Naive thymus-derived CD4-positive, alpha-beta T cell (primary cell): Measurements from ENCODE around the gene ATP9B. TPM values are rescaled to one million over a fixed set of nuclear protein-coding genes. Genes with fewer than 3 reads are reported as not detected.

Experiments used
- ATAC-seq: fragments of 150-1000 bp; cut with Tn5 transposase; 2 replicates; pipeline ENCODE4 v1.10.0; 2021; ENCODE audit warnings: mild to moderate bottlenecking, moderate library complexity
- CTCF ChIA-PET: fragments of 350-600 bp; sonication (Branson Sonifier 250); formaldehyde crosslinking; loops from one replicate; lab custom pipeline; 2021; ENCODE audit warnings: antibody characterized with exemption; lab: Charles Lee
- POLR2A ChIA-PET: fragments of 350-600 bp; sonication (Branson Sonifier 250); formaldehyde crosslinking; loops from one replicate; lab custom pipeline; 2021; ENCODE audit warnings: antibody characterized with exemption, inconsistent platforms; lab: Charles Lee
- DNase-seq, 9 donors: peaks; one replicate each; pipeline versions ENCODE4 v3.0.0 to v3.0.0-alpha.2; 2020 to 2022; ENCODE audit warnings: mixed read lengths in 1 of 9
- H3K27ac ChIP-seq: one replicate; pipeline ENCODE4 v1.7.0; 2013; ENCODE audit warnings: mild to moderate bottlenecking, low read depth, low read length, moderate library complexity
- H3K27me3 ChIP-seq, 2 donors: one replicate each; pipeline ENCODE4 v1.7.0; 2013; ENCODE audit warnings: low read length in 2 of 2, mild to moderate bottlenecking in 2 of 2, moderate library complexity in 2 of 2; ENCODE audit not compliant: control insufficient read depth in 2 of 2, insufficient read depth in 2 of 2
- H3K36me3 ChIP-seq, 3 experiments: 1 replicate in 2 of 3; 2 replicates in 1 of 3; pipeline ENCODE4 v1.7.0; 2013; ENCODE audit warnings: low read length in 3 of 3, mild to moderate bottlenecking in 3 of 3, moderate library complexity in 1 of 3; ENCODE audit not compliant: insufficient read depth in 3 of 3, control insufficient read depth in 2 of 3
- H3K4me1 ChIP-seq, 2 donors: one replicate each; pipeline ENCODE4 v1.7.0; 2013; ENCODE audit warnings: low read length in 2 of 2, mild to moderate bottlenecking in 2 of 2, moderate library complexity in 1 of 2; ENCODE audit not compliant: control insufficient read depth in 2 of 2, insufficient read depth in 2 of 2
- H3K4me3 ChIP-seq: 2 replicates; pipeline ENCODE4 v1.7.0; 2013; ENCODE audit warnings: mild to moderate bottlenecking, low read length
- H3K9me3 ChIP-seq, 3 experiments: 1 replicate in 2 of 3; 2 replicates in 1 of 3; pipeline ENCODE4 v1.7.0; 2013; ENCODE audit warnings: low read length in 3 of 3; ENCODE audit not compliant: control insufficient read depth in 2 of 3
- H3K27ac Mint-ChIP-seq, 9 donors: one replicate each; pipeline ENCODE4 v1.8.0; 2020 to 2022; ENCODE audit warnings: mixed read lengths in 9 of 9, mild to moderate bottlenecking in 8 of 9, moderate library complexity in 5 of 9, inconsistent platforms in 2 of 9
- H3K27me3 Mint-ChIP-seq, 5 donors: one replicate each; pipeline ENCODE4 v1.8.0; 2021 to 2022; ENCODE audit warnings: mixed read lengths in 5 of 5, mild to moderate bottlenecking in 1 of 5
- H3K36me3 Mint-ChIP-seq, 5 donors: one replicate each; pipeline ENCODE4 v1.8.0; 2020 to 2022; ENCODE audit warnings: mixed read lengths in 5 of 5, mild to moderate bottlenecking in 3 of 5, inconsistent platforms in 1 of 5
- H3K4me1 Mint-ChIP-seq, 7 donors: one replicate each; pipeline ENCODE4 v1.8.0; 2020 to 2022; ENCODE audit warnings: mixed read lengths in 7 of 7, mild to moderate bottlenecking in 3 of 7, inconsistent platforms in 1 of 7
- H3K4me3 Mint-ChIP-seq, 10 donors: one replicate each; pipeline ENCODE4 v1.8.0; 2020 to 2022; ENCODE audit warnings: mild to moderate bottlenecking in 10 of 10, mixed read lengths in 10 of 10, moderate library complexity in 6 of 10, inconsistent platforms in 2 of 10
- H3K9me3 Mint-ChIP-seq, 11 donors: one replicate each; pipeline ENCODE4 v1.8.0; 2020 to 2022; ENCODE audit warnings: mixed read lengths in 11 of 11, mild to moderate bottlenecking in 4 of 11, inconsistent platforms in 1 of 11, moderate library complexity in 1 of 11
- intact Hi-C, 2 donors: fragments of 100-400 bp; cut with micrococcal nuclease; formaldehyde crosslinking; loops; one replicate each; pipeline ENCODE4 v1.15.1; 2023
- polyA plus RNA-seq, 2 donors: library from polyadenylated mRNA; unstranded; fragments of 300-500 nt; fragmentation: Illumina TruSeq; gene quantifications; one replicate each; pipeline ENCODE4 v1.2.3, GENCODE V29; 2021
- total RNA-seq, 6 experiments: library from RNA in 5 of 6; stranded (reverse) in 5 of 6; gene quantifications; 1 replicate in 5 of 6; 2 replicates in 1 of 6; pipeline ENCODE4 v1.2.3 and lab custom pipeline; 2021 to 2026

ATP9B gene
- total and polyA plus RNA-seq, 7 experiments from 2014 or later, result 21.3 to 90.5 (median 79.4) TPM

DNA sequence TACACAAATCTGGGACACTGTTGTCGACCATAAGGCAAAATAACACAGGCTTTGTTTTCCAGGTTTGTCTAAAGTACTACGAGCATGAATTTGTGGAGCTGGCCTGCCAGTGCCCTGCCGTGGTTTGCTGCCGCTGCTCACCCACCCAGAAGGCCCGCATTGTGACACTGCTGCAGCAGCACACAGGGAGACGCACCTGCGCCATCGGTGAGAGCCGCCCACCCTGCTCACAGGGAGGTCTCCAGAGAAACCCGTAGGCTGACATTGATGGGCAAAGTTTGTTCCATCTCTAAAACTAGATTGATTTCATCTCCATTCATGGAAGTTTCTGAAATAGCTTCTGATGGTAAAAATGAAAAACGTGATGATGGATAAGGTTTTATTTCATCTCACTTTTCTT lies 276.2 kb downstream of the ATP9B start:
- no peak for DNase-seq
- Histone ChIP-seq H3K27me3 (no peaks in the 10 kb centered on the region), H3K4me3 (no peak overlapping the region), H3K36me3 (peaks cover 0 to 81% (median 24%) of the 10 kb centered on the region in 3 experiments), H3K4me1 (no peaks in the 10 kb centered on the region), H3K9me3 (no peaks in the 10 kb centered on the region), H3K27ac (no peak overlapping the region)
- intact Hi-C loops, result no loop called here
- Mint-ChIP-seq H3K4me3 (no peak overlapping the region), H3K9me3 (peaks cover 0 to 2% (median 0%) of the 10 kb centered on the region in 11 donors), H3K36me3 (peaks cover 8 to 73% (median 25%) of the 10 kb centered on the region in 5 donors), H3K27me3 (no peaks in the 10 kb centered on the region), H3K4me1 (no peaks in the 10 kb centered on the region), H3K27ac (no peak overlapping the region)
- CTCF ChIA-PET, result interaction anchor here (0.9 kb wide), 1 partner anchor 53 kb away, joined by 3 read pairs; no protein-coding TSS in a partner anchor
- POLR2A ChIA-PET, result no interaction called here
- no peak for ATAC-seq

GRCh38 chr18:79345981-79346380 lies 276.8 kb downstream of the ATP9B start:
- CTCF ChIA-PET, result interaction anchor here (0.9 kb wide), 1 partner anchor 53 kb away, joined by 3 read pairs; no protein-coding TSS in a partner anchor
- Histone ChIP-seq H3K27me3 (no peaks in the 10 kb centered on the region), H3K27ac (no peak overlapping the region), H3K4me3 (no peak overlapping the region), H3K9me3 (no peaks in the 10 kb centered on the region), H3K4me1 (no peaks in the 10 kb centered on the region), H3K36me3 (peaks cover 0 to 78% (median 24%) of the 10 kb centered on the region in 3 experiments)
- no peaks in the 10 kb centered on the region for H3K27me3 Mint-ChIP-seq
- ATAC-seq (no peak), DNase-seq (no peak)
- POLR2A ChIA-PET, result no interaction called here
- H3K36me3 Mint-ChIP-seq, result peaks cover 8 to 72% (median 25%) of the 10 kb centered on the region in 5 donors
- no peak overlapping the region for H3K4me3 Mint-ChIP-seq
- H3K4me1 Mint-ChIP-seq, result no peaks in the 10 kb centered on the region
- H3K27ac Mint-ChIP-seq, result no peak overlapping the region
- H3K9me3 Mint-ChIP-seq, result peaks cover 0 to 2% (median 0%) of the 10 kb centered on the region in 11 donors
- intact Hi-C loops, result no loop called here

DNA sequence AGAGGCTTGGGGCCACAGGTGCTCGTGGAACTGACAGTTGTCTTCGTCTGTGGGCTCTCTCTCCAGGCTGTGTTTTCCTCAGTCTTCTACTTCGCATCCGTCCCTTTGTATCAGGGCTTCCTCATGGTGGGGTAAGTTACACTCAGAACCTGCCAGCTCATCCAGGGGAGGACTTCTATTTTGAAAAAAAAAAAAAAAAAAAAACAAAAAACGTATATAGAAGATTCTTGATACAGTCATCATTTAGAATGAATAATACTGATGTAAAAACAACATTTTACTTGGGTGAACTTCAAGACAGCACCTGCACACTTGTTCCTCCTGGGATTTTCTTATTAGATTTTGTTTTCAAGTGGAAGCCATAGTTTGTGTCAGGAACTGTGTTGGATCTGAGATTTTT lies 278.9 kb downstream of the ATP9B start:
- CTCF ChIA-PET, result no interaction called here
- H3K27ac Mint-ChIP-seq, result no peak overlapping the region

DNA sequence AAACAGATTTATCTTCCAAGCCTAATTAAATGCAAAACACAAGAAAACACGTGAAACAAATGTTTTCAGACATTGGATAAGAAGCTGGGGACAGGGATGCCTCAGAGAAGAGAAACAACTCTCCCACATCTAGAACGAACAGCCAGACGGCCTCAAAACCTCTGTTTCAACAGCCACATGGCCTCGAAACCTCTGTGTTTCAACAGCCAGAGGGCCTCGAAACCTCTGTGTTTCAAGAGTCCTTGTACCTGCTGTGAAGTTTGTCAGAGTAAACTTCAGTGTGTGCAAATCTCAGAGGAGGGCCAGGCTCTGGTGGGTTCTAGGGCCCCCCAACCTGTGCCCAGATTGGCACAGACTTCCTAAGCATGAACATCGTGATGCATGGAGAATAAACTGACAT lies 283.2 kb downstream of the ATP9B start:
- CTCF ChIA-PET, result no interaction called here
- no peak for DNase-seq
- no peaks in the 10 kb centered on the region for H3K27me3 ChIP-seq
- no peak for ATAC-seq
- Mint-ChIP-seq H3K4me3 (no peak overlapping the region), H3K4me1 (peaks cover 0 to 5% (median 0%) of the 10 kb centered on the region in 7 donors), H3K27ac (no peak overlapping the region), H3K36me3 (peaks cover 0 to 46% (median 5%) of the 10 kb centered on the region in 5 donors), H3K27me3 (no peaks in the 10 kb centered on the region), H3K9me3 (no peaks in the 10 kb centered on the region)
- no peak overlapping the region for H3K4me3 ChIP-seq
- peaks cover 0 to 64% (median 0%) of the 10 kb centered on the region in 3 experiments for H3K36me3 ChIP-seq
- no peak overlapping the region for H3K27ac ChIP-seq
- H3K9me3 ChIP-seq, result no peaks in the 10 kb centered on the region
- POLR2A ChIA-PET, result no interaction called here
- intact Hi-C loops, result no loop called here
- no peaks in the 10 kb centered on the region for H3K4me1 ChIP-seq

More for the DNA sequence above, 278.9 kb downstream of the ATP9B start:
- no peaks in the 10 kb centered on the region for H3K4me1 ChIP-seq
- intact Hi-C loops, result no loop called here
- peaks cover 0 to 83% (median 24%) of the 10 kb centered on the region in 3 experiments for H3K36me3 ChIP-seq
- ATAC-seq (no peak), DNase-seq (no peak)
- H3K27me3 ChIP-seq, result no peaks in the 10 kb centered on the region
- no peaks in the 10 kb centered on the region for H3K4me1 Mint-ChIP-seq
- no peaks in the 10 kb centered on the region for H3K27me3 Mint-ChIP-seq
- no peak overlapping the region for H3K4me3 Mint-ChIP-seq
- POLR2A ChIA-PET, result no interaction called here
- H3K36me3 Mint-ChIP-seq, result peaks cover 8 to 74% (median 28%) of the 10 kb centered on the region in 5 donors
- H3K9me3 Mint-ChIP-seq, result peaks cover 0 to 2% (median 0%) of the 10 kb centered on the region in 11 donors
- no peak overlapping the region for H3K27ac ChIP-seq
- H3K4me3 ChIP-seq, result no peak overlapping the region
- H3K9me3 ChIP-seq, result no peaks in the 10 kb centered on the region

DNA sequence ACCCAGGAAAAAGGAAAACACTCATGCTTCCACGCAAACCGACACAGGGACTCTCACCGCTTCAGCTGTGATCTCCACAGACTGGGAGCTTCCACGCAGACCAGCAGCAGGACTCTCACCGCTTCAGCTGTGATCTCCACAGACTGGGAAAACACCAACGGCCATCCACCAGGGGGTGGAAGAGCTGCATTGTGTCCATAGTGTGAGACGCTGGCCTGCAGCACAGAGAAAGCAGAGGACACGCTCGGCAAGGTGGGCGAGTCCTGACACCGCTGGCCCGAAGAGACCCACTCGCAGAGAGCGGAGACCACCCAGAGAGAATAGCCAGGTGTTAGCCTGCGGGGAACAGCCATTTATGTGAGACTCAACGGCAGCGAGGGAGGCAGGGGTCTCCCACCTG lies 284.1 kb downstream of the ATP9B start:
- H3K9me3 ChIP-seq, result no peaks in the 10 kb centered on the region
- Mint-ChIP-seq H3K27me3 (no peaks in the 10 kb centered on the region), H3K27ac (peak overlapping the region in 2 of 9 donors; percentile 45 to 54), H3K4me1 (peaks cover 0 to 5% (median 0%) of the 10 kb centered on the region in 7 donors), H3K9me3 (no peaks in the 10 kb centered on the region), H3K36me3 (peaks cover 0 to 38% (median 5%) of the 10 kb centered on the region in 5 donors), H3K4me3 (no peak overlapping the region)
- no peaks in the 10 kb centered on the region for H3K4me1 ChIP-seq
- no peak for DNase-seq
- H3K27me3 ChIP-seq, result no peaks in the 10 kb centered on the region
- CTCF ChIA-PET, result no interaction called here
- intact Hi-C loops, result no loop called here
- H3K4me3 ChIP-seq, result no peak overlapping the region
- POLR2A ChIA-PET, result no interaction called here
- no peak for ATAC-seq
- no peak overlapping the region for H3K27ac ChIP-seq
- peaks cover 0 to 56% (median 0%) of the 10 kb centered on the region in 3 experiments for H3K36me3 ChIP-seq

DNA sequence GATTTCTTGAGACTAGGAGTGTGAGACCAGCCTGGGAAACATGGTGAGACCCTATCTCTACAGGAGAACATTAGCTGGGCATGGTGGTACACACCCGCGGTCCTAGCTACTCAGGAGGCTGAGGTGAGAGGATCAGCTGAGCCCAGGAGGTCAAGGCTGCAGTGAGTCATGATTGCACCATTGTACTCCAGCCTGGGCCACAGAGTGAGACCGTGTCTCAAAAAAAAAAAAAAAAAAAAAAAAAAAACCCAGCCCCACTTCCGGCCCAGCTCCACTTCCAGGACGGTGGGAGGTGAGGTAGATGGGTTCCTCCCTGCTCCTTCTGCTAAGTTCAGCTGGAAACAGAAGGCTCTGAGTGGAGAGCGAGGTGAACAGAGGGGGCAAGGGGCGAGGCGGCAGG lies 285.2 kb downstream of the ATP9B start:
- Histone ChIP-seq H3K36me3 (peaks cover 0 to 49% (median 0%) of the 10 kb centered on the region in 3 experiments), H3K4me1 (no peaks in the 10 kb centered on the region), H3K4me3 (no peak overlapping the region), H3K9me3 (no peaks in the 10 kb centered on the region), H3K27me3 (no peaks in the 10 kb centered on the region), H3K27ac (no peak overlapping the region)
- Mint-ChIP-seq H3K4me1 (peaks cover 0 to 5% (median 0%) of the 10 kb centered on the region in 7 donors), H3K4me3 (no peak overlapping the region), H3K9me3 (no peaks in the 10 kb centered on the region), H3K27me3 (no peaks in the 10 kb centered on the region), H3K27ac (peak overlapping the region in 1 of 9 donors; percentile 34), H3K36me3 (peaks cover 0 to 36% (median 7%) of the 10 kb centered on the region in 5 donors)
- DNase-seq, result no peak
- intact Hi-C loops, result no loop called here
- CTCF ChIA-PET, result no interaction called here
- POLR2A ChIA-PET, result no interaction called here
- no peak for ATAC-seq
